ENCODE results near the gene PLPPR3.

Gene PLPPR3

DNA sequence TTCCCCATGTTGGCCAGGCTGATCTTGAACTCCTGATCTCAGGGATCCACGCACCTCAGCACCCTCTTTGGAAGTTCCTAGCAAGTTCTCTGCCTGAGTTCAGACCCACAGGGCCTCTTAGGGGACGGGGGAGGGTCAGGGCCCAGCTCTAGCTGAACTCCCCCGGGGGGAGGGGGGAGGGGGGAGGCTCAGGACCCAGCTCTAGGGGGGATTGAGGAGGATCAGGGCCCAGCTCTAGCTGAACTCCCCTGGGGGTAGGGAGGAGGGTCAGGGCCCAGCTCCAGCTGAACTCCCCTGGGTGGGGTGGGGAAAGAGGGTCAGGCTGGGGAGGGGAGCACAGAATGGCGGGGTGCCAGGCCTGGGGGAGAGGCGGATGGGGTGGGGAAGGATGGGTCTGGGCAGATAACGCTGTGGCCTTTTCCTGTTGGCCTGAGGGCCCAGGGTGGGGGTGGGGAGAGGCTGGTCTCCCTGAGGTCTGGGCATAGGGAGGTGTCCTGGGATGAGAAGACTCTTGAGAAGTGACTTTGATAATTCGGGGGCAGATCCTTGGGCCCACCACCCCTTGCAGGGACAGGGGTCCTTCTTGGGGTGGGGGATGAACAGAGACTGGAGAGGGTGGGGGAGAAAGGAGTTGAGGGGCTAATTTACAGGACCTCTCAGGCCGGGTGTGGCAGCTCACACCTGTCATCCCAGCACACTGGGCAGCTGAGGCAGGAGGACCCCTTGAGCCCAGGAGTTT, 30.0 kb downstream of the PLPPR3 start:
- no peak overlapping the region for H3K4me3 ChIP-seq (replicated peaks; ENCODE audit: insufficient read depth, low read length)
- no peak overlapping the region for H3K27ac ChIP-seq (replicated peaks)
- no peak for TF ChIP-seq GABPA (IDR thresholded peaks at IDR 0.05; ENCODE audit: low read depth)
- TF ChIP-seq POLR2AphosphoS5 (IDR thresholded peaks at IDR 0.05; ENCODE audit: low read depth) = no peak
- TF ChIP-seq, protein P1, sequence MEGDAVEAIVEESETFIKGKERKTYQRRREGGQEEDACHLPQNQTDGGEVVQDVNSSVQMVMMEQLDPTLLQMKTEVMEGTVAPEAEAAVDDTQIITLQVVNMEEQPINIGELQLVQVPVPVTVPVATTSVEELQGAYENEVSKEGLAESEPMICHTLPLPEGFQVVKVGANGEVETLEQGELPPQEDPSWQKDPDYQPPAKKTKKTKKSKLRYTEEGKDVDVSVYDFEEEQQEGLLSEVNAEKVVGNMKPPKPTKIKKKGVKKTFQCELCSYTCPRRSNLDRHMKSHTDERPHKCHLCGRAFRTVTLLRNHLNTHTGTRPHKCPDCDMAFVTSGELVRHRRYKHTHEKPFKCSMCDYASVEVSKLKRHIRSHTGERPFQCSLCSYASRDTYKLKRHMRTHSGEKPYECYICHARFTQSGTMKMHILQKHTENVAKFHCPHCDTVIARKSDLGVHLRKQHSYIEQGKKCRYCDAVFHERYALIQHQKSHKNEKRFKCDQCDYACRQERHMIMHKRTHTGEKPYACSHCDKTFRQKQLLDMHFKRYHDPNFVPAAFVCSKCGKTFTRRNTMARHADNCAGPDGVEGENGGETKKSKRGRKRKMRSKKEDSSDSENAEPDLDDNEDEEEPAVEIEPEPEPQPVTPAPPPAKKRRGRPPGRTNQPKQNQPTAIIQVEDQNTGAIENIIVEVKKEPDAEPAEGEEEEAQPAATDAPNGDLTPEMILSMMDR (IDR thresholded peaks at IDR 0.05; ENCODE audit: insufficient read depth, low read length) = no peak
- TF ChIP-seq, protein P2, sequence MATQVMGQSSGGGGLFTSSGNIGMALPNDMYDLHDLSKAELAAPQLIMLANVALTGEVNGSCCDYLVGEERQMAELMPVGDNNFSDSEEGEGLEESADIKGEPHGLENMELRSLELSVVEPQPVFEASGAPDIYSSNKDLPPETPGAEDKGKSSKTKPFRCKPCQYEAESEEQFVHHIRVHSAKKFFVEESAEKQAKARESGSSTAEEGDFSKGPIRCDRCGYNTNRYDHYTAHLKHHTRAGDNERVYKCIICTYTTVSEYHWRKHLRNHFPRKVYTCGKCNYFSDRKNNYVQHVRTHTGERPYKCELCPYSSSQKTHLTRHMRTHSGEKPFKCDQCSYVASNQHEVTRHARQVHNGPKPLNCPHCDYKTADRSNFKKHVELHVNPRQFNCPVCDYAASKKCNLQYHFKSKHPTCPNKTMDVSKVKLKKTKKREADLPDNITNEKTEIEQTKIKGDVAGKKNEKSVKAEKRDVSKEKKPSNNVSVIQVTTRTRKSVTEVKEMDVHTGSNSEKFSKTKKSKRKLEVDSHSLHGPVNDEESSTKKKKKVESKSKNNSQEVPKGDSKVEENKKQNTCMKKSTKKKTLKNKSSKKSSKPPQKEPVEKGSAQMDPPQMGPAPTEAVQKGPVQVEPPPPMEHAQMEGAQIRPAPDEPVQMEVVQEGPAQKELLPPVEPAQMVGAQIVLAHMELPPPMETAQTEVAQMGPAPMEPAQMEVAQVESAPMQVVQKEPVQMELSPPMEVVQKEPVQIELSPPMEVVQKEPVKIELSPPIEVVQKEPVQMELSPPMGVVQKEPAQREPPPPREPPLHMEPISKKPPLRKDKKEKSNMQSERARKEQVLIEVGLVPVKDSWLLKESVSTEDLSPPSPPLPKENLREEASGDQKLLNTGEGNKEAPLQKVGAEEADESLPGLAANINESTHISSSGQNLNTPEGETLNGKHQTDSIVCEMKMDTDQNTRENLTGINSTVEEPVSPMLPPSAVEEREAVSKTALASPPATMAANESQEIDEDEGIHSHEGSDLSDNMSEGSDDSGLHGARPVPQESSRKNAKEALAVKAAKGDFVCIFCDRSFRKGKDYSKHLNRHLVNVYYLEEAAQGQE (IDR thresholded peaks at IDR 0.05; ENCODE audit: insufficient replicate concordance, low read depth) = no peak
- TF ChIP-seq SPI1 (IDR thresholded peaks at IDR 0.05; ENCODE audit: borderline replicate concordance, low read depth) = no peak
- H3K27me3 ChIP-seq (ENCODE audit: insufficient read depth, poor library complexity, severe bottlenecking) = no peaks in the 10 kb centered on the region
- no peak for DNase-seq (ENCODE audit: low read depth in 1 of 2, low spot score in 1 of 2)

DNA sequence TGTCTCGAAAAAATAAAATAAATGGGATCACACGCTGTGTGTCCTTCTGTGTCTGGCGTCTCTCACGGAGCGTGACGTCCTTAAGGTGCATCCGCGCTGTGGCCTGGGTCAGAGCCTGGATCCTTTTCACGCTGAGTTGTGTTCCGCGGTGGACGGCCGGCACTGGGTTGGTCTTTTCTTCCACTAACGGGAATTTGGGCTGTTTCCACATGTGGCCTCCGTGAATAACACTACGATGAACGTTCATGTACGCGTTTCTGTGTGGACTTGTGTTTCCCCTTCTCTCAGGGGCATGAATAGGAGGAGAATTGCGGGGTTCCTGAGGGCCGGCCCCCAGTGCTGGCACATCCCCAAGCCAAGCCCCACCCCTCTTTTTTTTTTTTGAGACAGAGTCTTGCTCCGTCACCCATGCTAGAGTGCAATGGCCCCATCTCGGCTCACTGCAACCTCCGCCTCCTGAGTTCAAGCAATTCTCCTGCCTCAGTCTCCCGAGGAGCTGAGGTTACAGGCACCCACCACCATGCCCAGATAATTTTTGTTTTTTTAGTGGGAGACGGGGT, 30.7 kb downstream of the PLPPR3 start:
- DNase-seq (ENCODE audit: low read depth in 1 of 2, low spot score in 1 of 2) = no peak
- TF ChIP-seq SPI1 (IDR thresholded peaks at IDR 0.05; ENCODE audit: borderline replicate concordance, low read depth) (no peak), POLR2AphosphoS5 (IDR thresholded peaks at IDR 0.05; ENCODE audit: low read depth) (no peak), GABPA (IDR thresholded peaks at IDR 0.05; ENCODE audit: low read depth) (no peak)
- TF ChIP-seq, protein P2 (IDR thresholded peaks at IDR 0.05; ENCODE audit: insufficient replicate concordance, low read depth) = no peak
- TF ChIP-seq, protein P1 (IDR thresholded peaks at IDR 0.05; ENCODE audit: insufficient read depth, low read length) = no peak
- Histone ChIP-seq H3K27me3 (ENCODE audit: insufficient read depth, poor library complexity, severe bottlenecking) (no peaks in the 10 kb centered on the region), H3K27ac (replicated peaks) (no peak overlapping the region), H3K4me3 (replicated peaks; ENCODE audit: insufficient read depth, low read length) (no peak overlapping the region)

GRCh38 chr19:789701-790060, 32.1 kb downstream of the PLPPR3 start:
- TF ChIP-seq SPI1 (IDR thresholded peaks at IDR 0.05; ENCODE audit: borderline replicate concordance, low read depth) = no peak
- Histone ChIP-seq H3K4me3 (replicated peaks; ENCODE audit: insufficient read depth, low read length) (no peak overlapping the region), H3K27me3 (ENCODE audit: insufficient read depth, poor library complexity, severe bottlenecking) (no peaks in the 10 kb centered on the region), H3K27ac (replicated peaks) (no peak overlapping the region)
- DNase-seq (ENCODE audit: low read depth in 1 of 2, low spot score in 1 of 2) = no peak

- no peak for TF ChIP-seq POLR2AphosphoS5 (IDR thresholded peaks at IDR 0.05; ENCODE audit: low read depth)
- no peak for TF ChIP-seq SPI1 (IDR thresholded peaks at IDR 0.05; ENCODE audit: borderline replicate concordance, low read depth)
- no peak for TF ChIP-seq GABPA (IDR thresholded peaks at IDR 0.05; ENCODE audit: low read depth)
- TF ChIP-seq, protein P1 (IDR thresholded peaks at IDR 0.05; ENCODE audit: insufficient read depth, low read length) = no peak
- TF ChIP-seq, protein P2 (IDR thresholded peaks at IDR 0.05; ENCODE audit: insufficient replicate concordance, low read depth) = no peak
- no peak overlapping the region for H3K4me3 ChIP-seq (replicated peaks; ENCODE audit: insufficient read depth, low read length)
- H3K27me3 ChIP-seq (ENCODE audit: insufficient read depth, poor library complexity, severe bottlenecking) = no peaks in the 10 kb centered on the region
- no peak overlapping the region for H3K27ac ChIP-seq (replicated peaks)
- DNase-seq (ENCODE audit: low read depth in 1 of 2, low spot score in 1 of 2) = no peak
Observed at GRCh38 chr19:788983-789700, 32.6 kb downstream of the PLPPR3 start.
